Lower lobe of right lung (tissue), 2 donors: ENCODE data around the gene FAHD2A. TPM values are rescaled to one million over a fixed set of nuclear protein-coding genes. Genes with fewer than 3 reads are reported as not detected.
"Not testable (repeated sequence)": the region's sequence is repeated elsewhere in the genome, so short reads cannot be mapped to it uniquely, and the experiment has no call there.

Experiments
- ATAC-seq, 2 donors: fragments of 200-7000 bp; cut with Tn5 transposase; one replicate each; pipeline ENCODE4 v1.9.1; 2020 to 2022; ENCODE audit warnings: mild to moderate bottlenecking in 2 of 2, moderate library complexity in 2 of 2
- DNase-seq: peaks from one replicate; pipeline ENCODE4 v3.0.0-alpha.2; 2020
- H3K27ac ChIP-seq: fragments of 200-600 bp; one replicate; pipeline ENCODE4 v1.8.0; 2022
- H3K27me3 ChIP-seq: fragments of 200-600 bp; one replicate; pipeline ENCODE4 v1.8.0; 2022; ENCODE audit warnings: low read depth
- H3K36me3 ChIP-seq: fragments of 200-600 bp; one replicate; pipeline ENCODE4 v1.8.0; 2022; ENCODE audit warnings: mild to moderate bottlenecking
- H3K4me1 ChIP-seq: fragments of 200-600 bp; one replicate; pipeline ENCODE4 v1.8.0; 2022
- H3K4me3 ChIP-seq: fragments of 200-600 bp; one replicate; pipeline ENCODE4 v1.8.0; 2022; ENCODE audit warnings: mild to moderate bottlenecking
- H3K9me3 ChIP-seq: fragments of 200-600 bp; one replicate; pipeline ENCODE4 v1.8.0; 2022
- intact Hi-C: fragments of 100-400 bp; cut with DNase I; formaldehyde crosslinking; loops from one replicate; pipeline ENCODE4 v1.11.0; 2022
- total RNA-seq: library from RNA; stranded (reverse); fragmentation: NEBNext Ultra II Directional; extraction: Animal tissue kit (Norgen Biotek cat#: 25700); gene quantifications from one replicate; pipeline ENCODE4 v1.2.1, GENCODE V29; 2021
- donor health status: DM: no; HTN: yes; CAD: no; lungs with severe emphysema.

Gene FAHD2A
- total RNA-seq, 1 donor from 2014 or later: 19.4 TPM

GRCh38 chr2:95463292-95463691 is 60.8 kb downstream of the FAHD2A start:
- intact Hi-C loops, ATAC-seq, H3K9me3 ChIP-seq, H3K36me3 ChIP-seq, DNase-seq, H3K4me3 ChIP-seq, H3K27me3 ChIP-seq, H3K4me1 ChIP-seq, H3K27ac ChIP-seq: not testable (repeated sequence)

Other genes with a start within 250 kb of the FAHD2A start
- gene ZNF514, start 242.9 kb upstream of the FAHD2A start, total RNA-seq: 19.9 TPM
- 4.1 TPM for gene ZNF2, start 236.9 kb upstream of the FAHD2A start, total RNA-seq
- gene ZNF892, start 195.2 kb upstream of the FAHD2A start, total RNA-seq: 3.9 TPM
- 6.0 TPM for gene PROM2, start 128.3 kb upstream of the FAHD2A start, total RNA-seq
- gene KCNIP3, start 105.4 kb upstream of the FAHD2A start, total RNA-seq: 2.6 TPM
- gene TRIM43B, start 82.0 kb downstream of the FAHD2A start, total RNA-seq: not detected
- not detected for gene TRIM43, start 189.3 kb downstream of the FAHD2A start, total RNA-seq